AG08395 (cell line): ENCODE results near the gene SNX21.
"Not testable (repeated sequence)": the region's sequence is repeated elsewhere in the genome, so short reads cannot be mapped to it uniquely, and the experiment has no call there.

Experiments
- DNase-seq: peaks from one replicate; pipeline ENCODE4 v3.0.0; 2012; ENCODE audit warnings: mixed read lengths, low spot score

The SNX21 gene

GRCh38 chr20:45823949-45824835 lies 9.4 kb upstream of the SNX21 start:
- peak; percentile 41 for DNase-seq

GRCh38 chr20:45826381-45827019 lies 7.1 kb upstream of the SNX21 start:
- peak; percentile 63 for DNase-seq

- DNase-seq: no peak
Measured at GRCh38 chr20:45827030-45827652, 6.5 kb upstream of the SNX21 start, which contains the start of gene TNNC2. TNNC2 (minus strand) TSS chr20:45827312; CDS start chr20:45827248, 64 bp downstream.

GRCh38 chr20:45827712-45828111 lies 5.9 kb upstream of the SNX21 start:
- no peak for DNase-seq

GRCh38 chr20:45828589-45828988 lies 5.0 kb upstream of the SNX21 start:
- no peak for DNase-seq

- not testable (repeated sequence) for DNase-seq
Measured at GRCh38 chr20:45829673-45830106, 3.9 kb upstream of the SNX21 start.

GRCh38 chr20:45832619-45833018 lies 980 bp upstream of the SNX21 start:
- no peak for DNase-seq

- DNase-seq: peak; percentile 79
Measured at GRCh38 chr20:45833883-45834796, 541 bp downstream of the SNX21 start.

- no peak for DNase-seq
Measured at GRCh38 chr20:45834797-45835161, 1.2 kb downstream of the SNX21 start.

- no peak for DNase-seq
Measured at GRCh38 chr20:45835329-45835765, 1.7 kb downstream of the SNX21 start.

- peak; percentile 93 for DNase-seq
Measured at GRCh38 chr20:45835825-45836224, 2.2 kb downstream of the SNX21 start.

GRCh38 chr20:45836841-45837240 lies 3.2 kb downstream of the SNX21 start:
- no peak for DNase-seq

- no peak for DNase-seq
Measured at GRCh38 chr20:45840700-45841198, 7.2 kb downstream of the SNX21 start.

- no peak for DNase-seq
Measured at GRCh38 chr20:45841407-45842129, 8.0 kb downstream of the SNX21 start.

GRCh38 chr20:45842169-45842812 lies 8.7 kb downstream of the SNX21 start:
- peak; percentile 61 for DNase-seq

- no peak for DNase-seq
Measured at GRCh38 chr20:45843506-45843905, 9.9 kb downstream of the SNX21 start.

GRCh38 chr20:45845452-45845851 lies 11.9 kb downstream of the SNX21 start:
- DNase-seq: no peak

- DNase-seq: no peak
Measured at GRCh38 chr20:45848421-45848820, 14.8 kb downstream of the SNX21 start.

GRCh38 chr20:45848969-45849582 lies 15.5 kb downstream of the SNX21 start:
- no peak for DNase-seq

GRCh38 chr20:45850238-45850637 lies 16.6 kb downstream of the SNX21 start:
- DNase-seq: no peak
